Immature natural killer cell (primary cell): ENCODE data around the gene TRIL. TPM values are rescaled to one million over a fixed set of nuclear protein-coding genes. Genes with fewer than 3 reads are reported as not detected.

ENCODE experiments used
- DNase-seq, 3 donors: peaks; one replicate each; pipeline ENCODE4 v3.0.0; 2022; ENCODE audit warnings: mixed read lengths in 1 of 3
- H3K27ac Mint-ChIP-seq, 6 donors: one replicate each; pipeline ENCODE4 v1.8.0; 2020; ENCODE audit warnings: mixed read lengths in 6 of 6, mild to moderate bottlenecking in 5 of 6, inconsistent platforms in 4 of 6, moderate library complexity in 3 of 6
- H3K27me3 Mint-ChIP-seq, 3 donors: one replicate each; pipeline ENCODE4 v1.8.0; 2020 to 2021; ENCODE audit warnings: low read depth in 3 of 3, mild to moderate bottlenecking in 3 of 3, mixed read lengths in 3 of 3, moderate library complexity in 3 of 3, inconsistent platforms in 1 of 3
- H3K36me3 Mint-ChIP-seq, 3 donors: one replicate each; pipeline ENCODE4 v1.8.0; 2020; ENCODE audit warnings: mixed read lengths in 3 of 3, inconsistent platforms in 2 of 3, mild to moderate bottlenecking in 2 of 3
- H3K4me1 Mint-ChIP-seq, 2 donors: one replicate each; pipeline ENCODE4 v1.8.0; 2020; ENCODE audit warnings: inconsistent platforms in 2 of 2, mild to moderate bottlenecking in 2 of 2, mixed read lengths in 2 of 2, moderate library complexity in 1 of 2
- H3K4me3 Mint-ChIP-seq, 5 donors: one replicate each; pipeline ENCODE4 v1.8.0; 2020; ENCODE audit warnings: mild to moderate bottlenecking in 5 of 5, mixed read lengths in 5 of 5, inconsistent platforms in 3 of 5, moderate library complexity in 3 of 5
- H3K9me3 Mint-ChIP-seq, 6 donors: one replicate each; pipeline ENCODE4 v1.8.0; 2020; ENCODE audit warnings: mild to moderate bottlenecking in 6 of 6, mixed read lengths in 6 of 6, inconsistent platforms in 4 of 6, moderate library complexity in 3 of 6
- polyA plus RNA-seq, 3 donors: library from polyadenylated mRNA; unstranded; fragments of 300-500 nt; fragmentation: Illumina TruSeq; gene quantifications; one replicate each; pipeline ENCODE4 v1.2.3, GENCODE V29; 2021

The TRIL gene
- polyA plus RNA-seq, 3 donors from 2014 or later = not detected

DNA sequence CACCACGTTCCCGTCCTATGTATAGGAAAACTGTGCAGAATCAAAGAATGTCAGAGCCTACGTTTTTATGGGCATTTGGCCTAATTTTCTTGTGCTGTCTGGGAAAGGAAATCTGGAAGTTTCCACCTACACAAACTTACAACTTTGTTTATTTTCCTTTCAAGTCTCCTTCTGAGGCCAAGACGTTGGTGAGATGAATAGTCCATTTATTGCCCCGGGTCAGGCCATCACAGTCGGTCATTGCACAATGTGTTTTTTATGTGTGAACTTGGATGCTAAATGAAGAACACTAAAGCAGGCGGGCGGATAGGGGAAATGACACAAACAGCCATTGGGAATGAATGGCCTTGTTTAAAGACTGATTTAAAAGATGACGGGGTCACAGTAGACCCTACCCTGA lies 38.6 kb downstream of the TRIL start:
- H3K27ac Mint-ChIP-seq = no peak overlapping the region
- no peaks in the 10 kb centered on the region for H3K36me3 Mint-ChIP-seq
- peaks cover 4 to 15% of the 10 kb centered on the region in 2 donors for H3K4me1 Mint-ChIP-seq
- H3K9me3 Mint-ChIP-seq = no peaks in the 10 kb centered on the region
- no peak overlapping the region for H3K4me3 Mint-ChIP-seq
- DNase-seq = no peak
- peaks cover 0 to 4% (median 4%) of the 10 kb centered on the region in 3 donors for H3K27me3 Mint-ChIP-seq

DNA sequence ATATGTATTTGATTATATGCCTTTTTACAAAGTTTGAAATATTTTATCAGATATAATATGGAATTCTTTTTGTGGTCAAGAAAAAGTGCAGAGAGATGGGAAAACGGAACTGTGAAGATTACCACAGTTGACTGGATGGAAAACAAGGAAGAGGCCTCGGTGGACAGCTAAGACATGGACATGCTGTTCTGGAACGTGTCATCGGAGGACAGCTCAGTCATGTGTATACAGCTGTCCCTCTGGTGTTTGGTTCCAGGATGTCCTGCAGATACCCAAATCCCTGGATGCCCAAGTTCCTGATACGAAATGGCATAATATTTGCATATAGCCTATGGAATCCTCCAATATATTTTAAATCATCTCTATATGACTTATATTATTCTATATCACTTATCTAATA lies 49.4 kb downstream of the TRIL start:
- no peak overlapping the region for H3K4me3 Mint-ChIP-seq
- no peaks in the 10 kb centered on the region for H3K36me3 Mint-ChIP-seq
- H3K27ac Mint-ChIP-seq = no peak overlapping the region

DNA sequence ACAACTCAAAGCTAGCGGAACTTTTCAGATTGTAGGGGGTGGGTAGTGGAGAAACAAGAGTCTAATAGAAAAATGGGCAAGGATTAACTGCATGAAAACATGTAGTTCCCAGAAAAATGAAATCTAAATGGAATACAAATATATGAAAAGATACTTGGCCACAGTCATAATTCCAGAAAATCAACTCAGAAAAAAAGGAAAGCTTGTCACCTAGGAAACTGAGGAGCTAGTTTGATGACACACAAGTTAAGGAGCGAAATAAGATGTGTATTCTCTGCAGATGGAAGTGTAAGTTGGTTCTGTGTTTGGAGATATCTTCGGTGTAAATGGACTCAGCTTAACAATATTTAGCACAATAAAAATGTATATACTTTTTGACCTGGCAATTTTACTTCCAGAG lies 52.7 kb downstream of the TRIL start:
- H3K27me3 Mint-ChIP-seq = peaks cover 2 to 10% (median 9%) of the 10 kb centered on the region in 3 donors
- no peak for DNase-seq
- H3K9me3 Mint-ChIP-seq = no peaks in the 10 kb centered on the region
- H3K4me1 Mint-ChIP-seq = no peaks in the 10 kb centered on the region
- H3K27ac Mint-ChIP-seq = no peak overlapping the region
- H3K4me3 Mint-ChIP-seq = no peak overlapping the region
- H3K36me3 Mint-ChIP-seq = no peaks in the 10 kb centered on the region

More for the DNA sequence above, 49.4 kb downstream of the TRIL start:
- no peak for DNase-seq
- H3K9me3 Mint-ChIP-seq = peaks cover 0 to 6% (median 0%) of the 10 kb centered on the region in 6 donors
- no peaks in the 10 kb centered on the region for H3K4me1 Mint-ChIP-seq
- peaks cover 0 to 8% (median 5%) of the 10 kb centered on the region in 3 donors for H3K27me3 Mint-ChIP-seq

DNA sequence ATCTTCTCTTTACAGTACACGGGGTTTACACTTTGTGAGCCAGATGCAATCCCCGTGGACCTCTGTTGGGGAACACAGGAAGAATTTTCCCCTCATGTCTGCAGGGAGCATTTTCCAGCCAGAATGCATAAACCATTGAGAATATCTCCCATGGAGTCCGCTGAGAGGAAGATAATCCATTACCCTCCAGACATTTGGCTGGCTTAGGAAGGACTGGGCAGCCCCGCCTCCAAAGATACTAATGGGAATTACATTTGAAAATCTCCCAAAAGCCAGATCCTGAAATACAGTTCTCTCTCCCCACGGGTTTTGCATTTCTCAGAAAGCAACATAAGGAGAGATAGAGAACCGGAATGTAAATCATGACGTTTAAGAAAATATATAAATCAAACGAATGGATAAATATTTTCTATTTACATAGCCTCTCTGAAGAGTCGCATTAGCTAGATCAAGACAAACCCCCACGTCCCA lies 53.5 kb downstream of the TRIL start:
- no peaks in the 10 kb centered on the region for H3K36me3 Mint-ChIP-seq
- no peak for DNase-seq
- peaks cover 5 to 15% (median 9%) of the 10 kb centered on the region in 3 donors for H3K27me3 Mint-ChIP-seq
- H3K9me3 Mint-ChIP-seq = no peaks in the 10 kb centered on the region
- no peaks in the 10 kb centered on the region for H3K4me1 Mint-ChIP-seq
- H3K27ac Mint-ChIP-seq = no peak overlapping the region
- no peak overlapping the region for H3K4me3 Mint-ChIP-seq

DNA sequence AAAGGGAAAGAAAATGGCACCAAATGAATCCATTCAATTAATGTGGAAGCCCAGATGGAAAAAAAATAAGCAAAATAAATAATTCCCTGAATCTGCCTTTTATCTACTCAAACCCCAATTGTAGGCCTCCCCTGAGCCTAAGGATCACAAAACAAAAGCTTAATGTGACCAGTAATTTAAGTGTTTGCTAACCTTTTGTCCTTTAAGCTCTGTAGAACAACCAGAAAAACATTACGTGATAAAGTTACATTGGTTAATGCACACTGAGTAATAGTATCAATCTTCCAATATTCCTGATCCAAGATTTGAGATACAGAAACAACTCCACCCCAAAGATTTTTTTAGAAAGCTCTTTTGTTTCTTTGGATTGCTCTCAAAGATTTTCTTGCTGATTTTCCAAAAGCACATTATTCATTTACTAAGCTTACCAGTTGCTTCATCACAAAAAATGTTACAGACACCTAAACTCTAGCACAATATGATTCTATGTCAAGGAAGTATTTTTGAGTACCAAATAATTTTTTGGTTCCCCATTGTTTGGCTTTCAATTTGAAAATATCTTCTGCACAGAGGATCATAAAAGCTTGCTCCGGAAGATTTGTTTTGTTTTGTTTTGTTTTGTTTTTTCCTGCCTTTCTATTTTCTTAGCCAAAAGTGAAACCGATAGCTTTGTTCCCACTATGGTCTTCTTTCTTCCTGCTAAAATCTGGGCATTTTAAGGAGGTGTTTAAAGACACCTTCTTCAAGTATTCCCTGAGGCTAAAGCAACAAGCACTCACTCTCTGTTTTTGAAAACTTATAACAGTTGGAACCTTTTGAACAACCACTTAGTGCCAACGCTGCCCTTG lies 54.2 kb downstream of the TRIL start:
- H3K27ac Mint-ChIP-seq = no peak overlapping the region
- DNase-seq = no peak
- H3K36me3 Mint-ChIP-seq = no peaks in the 10 kb centered on the region
- H3K4me3 Mint-ChIP-seq = no peak overlapping the region
- H3K27me3 Mint-ChIP-seq = peaks cover 5 to 15% (median 9%) of the 10 kb centered on the region in 3 donors
- H3K9me3 Mint-ChIP-seq = no peaks in the 10 kb centered on the region
- no peaks in the 10 kb centered on the region for H3K4me1 Mint-ChIP-seq

Other genes with a start within 250 kb of the TRIL start
- gene CPVL, start 188.2 kb upstream of the TRIL start, polyA plus RNA-seq = 10 to 100 TPM in 2 of 3 donors, 1 to 10 TPM in 1; 4.3 to 60.4 (median 35.4) TPM
- gene CHN2, start 236.4 kb upstream of the TRIL start, polyA plus RNA-seq = 10 to 100 TPM in 2 of 3 donors, 1 to 10 TPM in 1; 7.7 to 23.9 (median 14.6) TPM